ENCODE results near the gene PHKG2. TPM values are rescaled to one million over a fixed set of nuclear protein-coding genes. Genes with fewer than 3 reads are reported as not detected.

PHKG2 gene
- 23.7 and 24.5 TPM in 2 replicates for total RNA-seq

DNA sequence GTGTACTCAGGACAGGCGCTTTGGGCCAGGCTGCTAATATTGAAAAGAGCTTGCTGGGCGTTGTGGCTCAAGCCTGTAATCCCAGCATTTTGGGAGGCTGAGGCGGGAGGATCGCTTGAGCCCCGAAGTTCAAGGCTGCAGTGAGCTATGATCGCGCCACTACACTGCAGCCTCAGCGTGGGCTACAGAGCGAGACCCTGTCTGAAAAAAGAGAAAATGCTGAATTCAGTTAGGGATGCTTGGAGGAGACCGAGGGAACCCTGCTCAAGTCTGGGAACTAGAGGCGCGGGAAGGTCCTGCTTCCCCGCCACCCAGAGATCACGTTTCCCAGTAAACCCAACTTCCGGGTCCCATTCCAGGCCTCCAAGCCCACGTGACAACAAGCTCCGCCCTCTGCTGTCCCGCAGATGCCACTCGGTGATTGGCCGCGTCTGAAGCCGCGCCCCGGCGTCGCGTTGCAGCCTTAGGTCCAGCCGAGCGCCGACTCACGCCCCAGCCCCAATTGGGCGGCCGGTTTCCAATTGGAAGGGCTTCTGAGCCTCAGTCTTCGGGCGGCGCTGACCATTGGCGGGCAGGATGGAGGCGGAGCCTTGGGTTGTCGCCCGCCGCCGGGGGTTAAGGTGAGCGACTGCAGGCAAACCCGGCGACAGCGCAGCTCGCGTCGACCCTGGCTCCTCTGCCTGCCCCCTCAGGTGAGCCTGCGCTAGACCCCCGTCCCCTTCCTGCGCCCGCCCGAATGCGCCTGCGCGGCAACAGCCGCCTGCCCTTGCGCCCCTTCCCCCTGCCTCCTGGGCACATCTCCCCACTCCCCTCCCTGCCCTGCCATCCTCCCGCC, at the start of gene PHKG2:
TSS of gene PHKG2 (plus strand) at position 627 of the 835 bp plus-strand sequence. CDS start 396 bp downstream, outside the sequence.

GRCh38 chr16:30698816-30699614, 49.2 kb upstream of the PHKG2 start, which contains the start of gene SRCAP:
Gene SRCAP (plus strand): TSS chr16:30699171. CDS start chr16:30700825, 1,654 bp downstream.

DNA sequence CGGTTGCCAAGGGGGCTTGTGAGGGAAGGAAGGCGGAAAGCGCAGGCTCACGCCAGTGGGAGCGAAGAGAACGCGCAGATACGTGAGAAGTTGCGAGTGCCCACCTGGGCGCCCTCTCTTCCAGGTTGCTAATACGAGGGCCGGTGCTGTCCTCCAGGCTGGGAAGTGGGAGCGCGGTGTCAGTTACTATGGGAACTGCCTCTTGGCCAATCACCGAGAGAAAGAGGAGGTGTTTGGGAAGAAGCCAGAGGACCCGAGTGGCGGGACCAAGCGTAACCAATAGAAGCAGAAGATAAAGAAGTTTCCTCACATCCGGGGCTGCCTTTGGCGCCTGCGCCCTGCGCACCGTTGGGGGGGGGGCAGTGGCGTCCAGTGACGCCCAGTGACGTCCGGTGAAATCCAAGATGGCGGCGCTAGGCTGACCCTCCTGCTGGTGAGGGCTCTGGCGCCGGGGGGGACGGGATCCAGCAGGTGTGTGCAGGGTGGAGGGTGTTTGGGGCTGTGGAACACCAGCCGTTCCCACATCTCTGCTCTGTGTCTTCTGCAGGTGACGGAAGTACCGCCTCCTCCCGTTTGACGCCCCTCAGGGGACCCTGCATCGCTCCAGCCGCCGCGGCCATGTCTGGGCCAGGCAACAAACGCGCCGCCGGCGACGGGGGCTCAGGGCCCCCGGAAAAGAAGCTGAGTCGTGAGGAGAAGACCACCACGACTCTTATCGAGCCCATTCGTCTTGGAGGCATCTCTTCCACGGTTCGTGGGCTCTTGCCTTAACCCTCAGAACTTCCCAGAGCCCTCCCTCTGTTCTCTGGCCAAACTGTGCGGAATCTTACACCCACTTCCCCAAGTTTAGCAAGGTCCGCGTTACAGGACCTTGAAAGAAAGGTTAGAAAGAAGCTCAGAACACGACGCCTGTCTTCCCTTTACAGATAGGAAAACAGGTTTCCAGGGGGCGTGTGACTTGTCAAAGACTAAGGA, 14.0 kb downstream of the PHKG2 start, which contains the start of the genes CFAP119 and RNF40:
TSS of gene CFAP119 (minus strand) at position 135 of the 975 bp plus-strand sequence. CDS start 314 bp downstream, outside the sequence.
TSS of gene RNF40 (plus strand) at position 395 of the 975 bp plus-strand sequence. CDS start at position 619, 224 bp downstream.

GRCh38 chr16:30786936-30787612, 38.8 kb downstream of the PHKG2 start, which contains the start of gene ZNF629:
Gene ZNF629 (minus strand): TSS chr16:30787205. CDS start chr16:30784482, 2,723 bp downstream.

Other genes starting within 250 kb of the PHKG2 start
- gene ZNF768, start 221.9 kb upstream of the PHKG2 start, total RNA-seq: 16.6 and 17.8 TPM in 2 replicates
- gene ZNF747, start 213.6 kb upstream of the PHKG2 start, total RNA-seq: 5.2 and 6.7 TPM in 2 replicates
- 2.3 and 2.9 TPM in 2 replicates for gene ZNF764, start 190.1 kb upstream of the PHKG2 start, total RNA-seq
- gene ZNF688, start 176.7 kb upstream of the PHKG2 start, total RNA-seq: 4.7 and 6.5 TPM in 2 replicates
- 6.2 and 6.7 TPM in 2 replicates for gene ZNF785, start 162.7 kb upstream of the PHKG2 start, total RNA-seq
- 3.2 and 4.7 TPM in 2 replicates for gene ZNF689, start 138.0 kb upstream of the PHKG2 start, total RNA-seq
- 4.0 and 6.8 TPM in 2 replicates for gene PRR14, start 97.5 kb upstream of the PHKG2 start, total RNA-seq
- 10.4 and 17.2 TPM in 2 replicates for gene FBRS, start 90.0 kb upstream of the PHKG2 start, total RNA-seq
- 15.9 and 30.9 TPM in 2 replicates for gene SRCAP, start 49.3 kb upstream of the PHKG2 start, total RNA-seq
- gene CFAP119, start 13.6 kb downstream of the PHKG2 start, total RNA-seq: 1.5 and 1.6 TPM in 2 replicates
- gene RNF40, start 13.9 kb downstream of the PHKG2 start, total RNA-seq: 57.8 and 73.3 TPM in 2 replicates
- 4.4 and 5.8 TPM in 2 replicates for gene ZNF629, start 38.8 kb downstream of the PHKG2 start, total RNA-seq
- 32.2 and 37.2 TPM in 2 replicates for gene BCL7C, start 145.7 kb downstream of the PHKG2 start, total RNA-seq
- under 0.01 TPM in 1 of 2 replicates, not detected in the other for gene CTF1, start 148.2 kb downstream of the PHKG2 start, total RNA-seq
- gene FBXL19, start 175.1 kb downstream of the PHKG2 start, total RNA-seq: 21.7 and 27.3 TPM in 2 replicates
- 18.8 and 21.1 TPM in 2 replicates for gene ORAI3, start 200.6 kb downstream of the PHKG2 start, total RNA-seq
- gene SETD1A, start 209.3 kb downstream of the PHKG2 start, total RNA-seq: 1.6 and 2.1 TPM in 2 replicates
- 2.3 and 2.6 TPM in 2 replicates for gene HSD3B7, start 236.8 kb downstream of the PHKG2 start, total RNA-seq